ENCODE data around the gene AMPH.

AMPH gene

DNA sequence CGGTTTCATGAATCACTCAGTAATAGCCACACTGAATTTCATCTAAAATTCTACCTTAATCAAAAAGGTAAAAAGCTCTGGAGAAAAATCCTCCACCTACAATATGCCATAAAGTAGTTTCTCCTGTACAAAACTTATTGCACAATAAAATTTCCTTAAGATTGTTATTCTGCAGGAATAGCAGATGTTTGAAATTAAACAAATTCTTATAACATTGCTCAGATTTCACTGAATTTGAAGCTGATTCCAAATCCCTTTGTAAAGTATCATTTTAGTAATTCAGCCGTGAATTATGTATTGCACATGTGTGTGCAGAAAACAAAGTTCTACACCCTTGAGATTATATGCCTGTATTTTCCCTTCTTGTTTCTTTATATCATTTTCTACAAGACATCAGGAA lies 123.8 kb downstream of the AMPH start:
- TF ChIP-seq CTCF (conservative IDR thresholded peaks at IDR 0.05; ENCODE audit: low read depth, low read length), result no peak
- Histone ChIP-seq H3K4me3 (IDR thresholded peaks at IDR 0.05; ENCODE audit: insufficient read depth, low read depth, low read length) (no peak overlapping the region), H3K27ac (no peak overlapping the region), H2AFZ (ENCODE audit: low read depth) (no peak overlapping the region), H3K36me3 (ENCODE audit: insufficient read depth) (no peaks in the 10 kb centered on the region), H3K4me1 (ENCODE audit: low read depth, poor library complexity, severe bottlenecking) (no peaks in the 10 kb centered on the region), H4K20me1 (ENCODE audit: insufficient read depth) (no peaks in the 10 kb centered on the region), H3K27me3 (ENCODE audit: insufficient read depth, low read depth) (no peaks in the 10 kb centered on the region), H3K4me2 (no peak overlapping the region), H3K9ac (no peak overlapping the region), H3K79me2 (ENCODE audit: insufficient read depth, low read depth) (no peaks in the 10 kb centered on the region)

- Histone ChIP-seq H4K20me1 (ENCODE audit: insufficient read depth) (no peaks in the 10 kb centered on the region), H3K9ac (no peak overlapping the region), H3K27ac (no peak overlapping the region), H3K4me3 (IDR thresholded peaks at IDR 0.05; ENCODE audit: insufficient read depth, low read depth, low read length) (no peak overlapping the region), H3K27me3 (ENCODE audit: insufficient read depth, low read depth) (no peaks in the 10 kb centered on the region), H2AFZ (ENCODE audit: low read depth) (no peak overlapping the region), H3K36me3 (ENCODE audit: insufficient read depth) (no peaks in the 10 kb centered on the region), H3K4me2 (no peak overlapping the region), H3K4me1 (ENCODE audit: low read depth, poor library complexity, severe bottlenecking) (no peaks in the 10 kb centered on the region), H3K79me2 (ENCODE audit: insufficient read depth, low read depth) (no peaks in the 10 kb centered on the region)
- TF ChIP-seq CTCF (conservative IDR thresholded peaks at IDR 0.05; ENCODE audit: low read depth, low read length), result no peak
Observed at GRCh38 chr7:38506756-38507155, 124.4 kb downstream of the AMPH start.

GRCh38 chr7:38506004-38506403 lies 125.2 kb downstream of the AMPH start:
- Histone ChIP-seq H3K4me1 (ENCODE audit: low read depth, poor library complexity, severe bottlenecking) (no peaks in the 10 kb centered on the region), H3K36me3 (ENCODE audit: insufficient read depth) (no peaks in the 10 kb centered on the region), H2AFZ (ENCODE audit: low read depth) (no peak overlapping the region), H4K20me1 (ENCODE audit: insufficient read depth) (no peaks in the 10 kb centered on the region), H3K79me2 (ENCODE audit: insufficient read depth, low read depth) (no peaks in the 10 kb centered on the region), H3K4me2 (no peak overlapping the region), H3K9ac (no peak overlapping the region), H3K27ac (no peak overlapping the region), H3K27me3 (ENCODE audit: insufficient read depth, low read depth) (no peaks in the 10 kb centered on the region), H3K4me3 (IDR thresholded peaks at IDR 0.05; ENCODE audit: insufficient read depth, low read depth, low read length) (no peak overlapping the region)
- no peak for TF ChIP-seq CTCF (conservative IDR thresholded peaks at IDR 0.05; ENCODE audit: low read depth, low read length)

- Histone ChIP-seq H3K9ac (no peak overlapping the region), H3K36me3 (ENCODE audit: insufficient read depth) (no peaks in the 10 kb centered on the region), H3K4me2 (no peak overlapping the region), H3K4me1 (ENCODE audit: low read depth, poor library complexity, severe bottlenecking) (no peaks in the 10 kb centered on the region), H3K27ac (no peak overlapping the region), H3K79me2 (ENCODE audit: insufficient read depth, low read depth) (no peaks in the 10 kb centered on the region), H3K4me3 (IDR thresholded peaks at IDR 0.05; ENCODE audit: insufficient read depth, low read depth, low read length) (no peak overlapping the region), H2AFZ (ENCODE audit: low read depth) (no peak overlapping the region), H3K27me3 (ENCODE audit: insufficient read depth, low read depth) (no peaks in the 10 kb centered on the region), H4K20me1 (ENCODE audit: insufficient read depth) (no peaks in the 10 kb centered on the region)
- TF ChIP-seq CTCF (conservative IDR thresholded peaks at IDR 0.05; ENCODE audit: low read depth, low read length), result no peak
Observed at GRCh38 chr7:38504684-38505083, 126.5 kb downstream of the AMPH start.

GRCh38 chr7:38502848-38503247 lies 128.3 kb downstream of the AMPH start:
- Histone ChIP-seq H3K27me3 (ENCODE audit: insufficient read depth, low read depth) (no peaks in the 10 kb centered on the region), H3K27ac (no peak overlapping the region), H3K4me3 (IDR thresholded peaks at IDR 0.05; ENCODE audit: insufficient read depth, low read depth, low read length) (no peak overlapping the region), H4K20me1 (ENCODE audit: insufficient read depth) (no peaks in the 10 kb centered on the region), H3K9ac (no peak overlapping the region), H2AFZ (ENCODE audit: low read depth) (no peak overlapping the region), H3K4me1 (ENCODE audit: low read depth, poor library complexity, severe bottlenecking) (no peaks in the 10 kb centered on the region), H3K79me2 (ENCODE audit: insufficient read depth, low read depth) (no peaks in the 10 kb centered on the region), H3K36me3 (ENCODE audit: insufficient read depth) (no peaks in the 10 kb centered on the region), H3K4me2 (no peak overlapping the region)
- no peak for TF ChIP-seq CTCF (conservative IDR thresholded peaks at IDR 0.05; ENCODE audit: low read depth, low read length)
